GM12891 (cell line): ENCODE data around the gene EFCAB11.
A peak's percentile ranks its signal among the peaks of the same experiment; 100 is the strongest.

Experiments
- DNase-seq: peaks from one replicate; pipeline ENCODE4 v3.0.0; 2011; ENCODE audit warnings: low spot score; ENCODE audit not compliant: insufficient read length
- FAIRE-seq: peaks from 2 replicates; lab custom pipeline; 2011; peaks lifted over from hg19 to GRCh38; lab: Jason Lieb, UNC
- PAX5 ChIP-seq: IDR thresholded peaks from 2 replicates; pipeline ENCODE4 v1.6.1; 2011; ENCODE audit warnings: low read length, moderate library complexity, mild to moderate bottlenecking; ENCODE audit not compliant: insufficient read depth, severe bottlenecking
- POLR2A ChIP-seq: IDR thresholded peaks from 2 replicates; pipeline ENCODE4 v1.6.1; 2011; ENCODE audit warnings: low read depth, low read length, control low read depth
- POLR2AphosphoS5 ChIP-seq: IDR thresholded peaks from 2 replicates; pipeline ENCODE4 v1.6.1; 2011; ENCODE audit warnings: low read depth, low read length, control low read depth
- POU2F2 ChIP-seq: IDR thresholded peaks from 2 replicates; pipeline ENCODE4 v1.6.1; 2011; ENCODE audit warnings: low read depth, mild to moderate bottlenecking, control low read depth, low read length, moderate library complexity
- SPI1 ChIP-seq: IDR thresholded peaks from 2 replicates; pipeline ENCODE4 v1.6.1; 2011; ENCODE audit warnings: low read depth, low read length, control low read depth
- TAF1 ChIP-seq: IDR thresholded peaks from 2 replicates; pipeline ENCODE4 v1.6.1; 2011; ENCODE audit warnings: low read depth, low read length, control low read depth

EFCAB11 gene

GRCh38 chr14:89986462-89987160 is 32.1 kb upstream of the EFCAB11 start:
- FAIRE-seq (no peak), DNase-seq (no peak)
- TF ChIP-seq SPI1 (no peak), POLR2A (no peak), POLR2AphosphoS5 (no peak), POU2F2 (no peak), TAF1 (no peak), PAX5 (no peak)

- no peak for TF ChIP-seq SPI1
- TF ChIP-seq PAX5: no peak
- no peak for TF ChIP-seq POU2F2
- no peak for TF ChIP-seq POLR2A
- TF ChIP-seq TAF1: no peak
- TF ChIP-seq POLR2AphosphoS5: no peak
- DNase-seq (no peak), FAIRE-seq (no peak)
Observed at GRCh38 chr14:89983375-89983774, 28.8 kb upstream of the EFCAB11 start.

GRCh38 chr14:89978656-89979055 is 24.1 kb upstream of the EFCAB11 start:
- no peak for TF ChIP-seq POLR2A
- TF ChIP-seq PAX5: no peak
- TF ChIP-seq POLR2AphosphoS5: no peak
- TF ChIP-seq POU2F2: no peak
- no peak for TF ChIP-seq TAF1
- no peak for TF ChIP-seq SPI1
- FAIRE-seq (no peak), DNase-seq (no peak)

- DNase-seq: no peak
- no peak for TF ChIP-seq PAX5
- no peak for TF ChIP-seq SPI1
- no peak for TF ChIP-seq POLR2A
- TF ChIP-seq POLR2AphosphoS5: no peak
- no peak for TF ChIP-seq TAF1
- TF ChIP-seq POU2F2: no peak
- no peak for FAIRE-seq
Observed at GRCh38 chr14:89977668-89978067, 23.1 kb upstream of the EFCAB11 start.

- TF ChIP-seq PAX5 (no peak), POLR2A (no peak), POLR2AphosphoS5 (no peak)
- peak; percentile 58 for FAIRE-seq
- peak; percentile 33 for DNase-seq
Observed at GRCh38 chr14:89973234-89973823, 18.8 kb upstream of the EFCAB11 start.

- no peak for DNase-seq
- no peak for TF ChIP-seq TAF1
- TF ChIP-seq POLR2A: no peak
- no peak for TF ChIP-seq POLR2AphosphoS5
- no peak for TF ChIP-seq SPI1
- no peak for TF ChIP-seq POU2F2
- TF ChIP-seq PAX5: no peak
- no peak for FAIRE-seq
Observed at GRCh38 chr14:89965839-89966238, 11.3 kb upstream of the EFCAB11 start.

GRCh38 chr14:89963288-89963978 is 8.9 kb upstream of the EFCAB11 start:
- DNase-seq: no peak
- no peak for TF ChIP-seq POU2F2
- no peak for TF ChIP-seq POLR2A
- TF ChIP-seq TAF1: no peak
- TF ChIP-seq SPI1: no peak
- no peak for TF ChIP-seq POLR2AphosphoS5
- no peak for TF ChIP-seq PAX5
- no peak for FAIRE-seq

GRCh38 chr14:89960914-89961313 is 6.4 kb upstream of the EFCAB11 start:
- FAIRE-seq (no peak), DNase-seq (no peak)
- TF ChIP-seq PAX5: no peak
- TF ChIP-seq POU2F2: no peak
- no peak for TF ChIP-seq POLR2AphosphoS5
- TF ChIP-seq SPI1: no peak

GRCh38 chr14:89959853-89960445 is 5.4 kb upstream of the EFCAB11 start:
- no peak for FAIRE-seq
- DNase-seq: no peak
- TF ChIP-seq POU2F2 (no peak), POLR2AphosphoS5 (no peak), POLR2A (no peak)

GRCh38 chr14:89958966-89959365 is 4.4 kb upstream of the EFCAB11 start:
- no peak for TF ChIP-seq TAF1

More at GRCh38 chr14:89958966-89959365, 4.4 kb upstream of the EFCAB11 start:
- DNase-seq: no peak
- no peak for FAIRE-seq
